ENCODE measurements around the gene GNA15.
"Not testable (repeated sequence)": the region's sequence is repeated elsewhere in the genome, so short reads cannot be mapped to it uniquely, and the experiment has no call there.

GNA15 gene

GRCh38 chr19:3149526-3150505 is 14.0 kb downstream of the GNA15 start:
- no peak for DNase-seq (ENCODE audit: low spot score)

- DNase-seq (ENCODE audit: low spot score): no peak
Observed at GRCh38 chr19:3150739-3151329, 15.0 kb downstream of the GNA15 start.

- DNase-seq (ENCODE audit: low spot score): no peak
Observed at GRCh38 chr19:3151563-3152418, 16.0 kb downstream of the GNA15 start.

GRCh38 chr19:3152419-3152780 is 16.6 kb downstream of the GNA15 start:
- no peak for DNase-seq (ENCODE audit: low spot score)

GRCh38 chr19:3153286-3154230 is 17.7 kb downstream of the GNA15 start:
- no peak for DNase-seq (ENCODE audit: low spot score)

- not testable (repeated sequence) for DNase-seq (ENCODE audit: low spot score)
Observed at GRCh38 chr19:3154447-3154846, 18.6 kb downstream of the GNA15 start.

GRCh38 chr19:3154957-3155736 is 19.3 kb downstream of the GNA15 start:
- DNase-seq (ENCODE audit: low spot score): peak; percentile 83

GRCh38 chr19:3157096-3157845 is 21.4 kb downstream of the GNA15 start:
- no peak for DNase-seq (ENCODE audit: low spot score)

GRCh38 chr19:3159565-3159964 is 23.7 kb downstream of the GNA15 start:
- no peak for DNase-seq (ENCODE audit: low spot score)

GRCh38 chr19:3160219-3160618 is 24.4 kb downstream of the GNA15 start:
- DNase-seq (ENCODE audit: low spot score): no peak

- DNase-seq (ENCODE audit: low spot score): no peak
Observed at GRCh38 chr19:3161453-3161852, 25.6 kb downstream of the GNA15 start.

- DNase-seq (ENCODE audit: low spot score): no peak
Observed at GRCh38 chr19:3162418-3163229, 26.8 kb downstream of the GNA15 start.

- DNase-seq (ENCODE audit: low spot score): peak; percentile 79
Observed at GRCh38 chr19:3163230-3163886, 27.5 kb downstream of the GNA15 start.

- no peak for DNase-seq (ENCODE audit: low spot score)
Observed at GRCh38 chr19:3163943-3164342, 28.1 kb downstream of the GNA15 start.

GRCh38 chr19:3167533-3168272 is 31.9 kb downstream of the GNA15 start:
- no peak for DNase-seq (ENCODE audit: low spot score)

GRCh38 chr19:3171894-3172672 is 36.2 kb downstream of the GNA15 start:
- DNase-seq (ENCODE audit: low spot score): no peak

GRCh38 chr19:3172673-3173000 is 36.8 kb downstream of the GNA15 start:
- not testable (repeated sequence) for DNase-seq (ENCODE audit: low spot score)
